Measurements from ENCODE around the gene KLHL3.

- TF ChIP-seq POLR2A (IDR thresholded peaks at IDR 0.05) (no peak), CTCF (IDR thresholded peaks at IDR 0.05) (no peak)
These were observed 39.4 kb downstream of the KLHL3 start for GRCh38 chr5:137696481-137696880.

Data from right lobe of liver (tissue), 4 donors.